A673 (cell line): ENCODE data around the gene ZNF670. TPM values are rescaled to one million over a fixed set of nuclear protein-coding genes. Genes with fewer than 3 reads are reported as not detected.
"Not testable (repeated sequence)": the region's sequence is repeated elsewhere in the genome, so short reads cannot be mapped to it uniquely, and the experiment has no call there.

Source experiments
- Bru-seq: library from RNA; stranded (reverse); fragments of 400-500 nt; gene quantifications from one replicate; lab custom pipeline; 2021; lab: Mats Ljungman, UMichigan
- BruChase-seq, 2 experiments: library from RNA; stranded (reverse); fragments of 400-500 nt; gene quantifications; one replicate each; lab custom pipeline; 2021; lab: Mats Ljungman, UMichigan
- BruUV-seq: library from RNA; stranded (reverse); fragments of 400-500 nt; replicated peaks from 2 replicates; lab custom pipeline; 2021; lab: Mats Ljungman, UMichigan
- CTCF ChIA-PET: fragments of 300-600 bp; sonication (Branson Sonifier 250); formaldehyde crosslinking; loops from one replicate; lab custom pipeline; 2022; ENCODE audit warnings: antibody characterized with exemption; lab: Charles Lee
- POLR2A ChIA-PET: fragments of 300-600 bp; sonication (Branson Sonifier 250); formaldehyde crosslinking; loops from one replicate; lab custom pipeline; 2022; ENCODE audit warnings: antibody characterized with exemption; ENCODE audit not compliant: low non-redundant PET; lab: Charles Lee
- DNase-seq: peaks from one replicate; pipeline ENCODE4 v3.0.0-alpha.2; 2015; ENCODE audit warnings: low spot score
- H3K27ac ChIP-seq: fragments of 200-600 bp; sonication (generic); 2 replicates; pipeline ENCODE4 v1.5.1; 2016; ENCODE audit warnings: mixed run types, low read depth, mild to moderate bottlenecking, mixed read lengths, antibody characterized with exemption, low read length; ENCODE audit not compliant: poor library complexity, severe bottlenecking
- H3K27me3 ChIP-seq: fragments of 200-600 bp; sonication (generic); replicated peaks from 2 replicates; pipeline ENCODE4 v1.6.1; 2017; ENCODE audit warnings: mixed run types, low read depth, mild to moderate bottlenecking, mixed read lengths, antibody characterized with exemption, low read length; ENCODE audit not compliant: insufficient read depth, poor library complexity
- H3K36me3 ChIP-seq: fragments of 200-600 bp; sonication (generic); 2 replicates; pipeline ENCODE4 v1.6.1; 2016; ENCODE audit warnings: mixed run types, mild to moderate bottlenecking, mixed read lengths, antibody characterized with exemption, low read length; ENCODE audit not compliant: insufficient read depth, poor library complexity, severe bottlenecking
- H3K4me1 ChIP-seq: fragments of 200-600 bp; sonication (generic); 2 replicates; pipeline ENCODE4 v1.6.1; 2017; ENCODE audit warnings: mixed run types, mild to moderate bottlenecking, mixed read lengths, antibody characterized with exemption, low read length; ENCODE audit not compliant: insufficient read depth, poor library complexity, severe bottlenecking
- H3K4me3 ChIP-seq: fragments of 200-600 bp; sonication (generic); 2 replicates; pipeline ENCODE4 v1.5.1; 2016; ENCODE audit warnings: low read depth, mixed run types, mild to moderate bottlenecking, mixed read lengths, low read length; ENCODE audit not compliant: poor library complexity, severe bottlenecking
- H3K9me3 ChIP-seq: fragments of 200-600 bp; sonication (generic); 2 replicates; pipeline ENCODE4 v1.6.1; 2016; ENCODE audit warnings: mixed run types, low read depth, mild to moderate bottlenecking, mixed read lengths, antibody characterized with exemption, low read length; ENCODE audit not compliant: poor library complexity, severe bottlenecking
- CTCF ChIP-seq: fragments of 300-800, 200-600 bp; sonication (generic); conservative IDR thresholded peaks from 2 replicates; pipeline ENCODE4 v1.5.1; 2017; ENCODE audit warnings: low read depth, mild to moderate bottlenecking, antibody characterized with exemption, low read length, moderate library complexity, mixed read lengths
- EZH2 ChIP-seq: fragments of 200-600 bp; sonication (generic); IDR thresholded peaks from 2 replicates; pipeline ENCODE4 v1.6.1; 2017; ENCODE audit warnings: borderline replicate concordance, low read depth, mild to moderate bottlenecking, mixed read lengths, antibody characterized with exemption, low read length; ENCODE audit not compliant: poor library complexity, severe bottlenecking
- intact Hi-C: fragments of 100-400 bp; cut with micrococcal nuclease; formaldehyde crosslinking; loops from one replicate; pipeline ENCODE4 v1.10.0; 2022; ENCODE audit not compliant: unreplicated experiment
- long read RNA-seq: library from polyadenylated mRNA; stranded (forward); transcript quantifications from one replicate; pipeline ENCODE4 v2.0.0, GENCODE V29; 2022
- total RNA-seq: library from RNA; stranded (reverse); gene quantifications from 2 replicates; pipeline ENCODE4 v1.2.3, GENCODE V29; 2021

ZNF670 gene
- total RNA-seq (5.9 and 6.5 TPM in 2 replicates), Bru-seq, nascent RNA (percentile 80 among the genes with signal in this experiment), BruChase-seq, experiment 1, labeled RNA remaining after a 2-hour chase (percentile 91 among the genes with signal in this experiment), BruChase-seq, experiment 2, labeled RNA remaining after a 6-hour chase (percentile 66 among the genes with signal in this experiment)
- long read RNA-seq, transcript ZNF670-201 (4 exons, 1,994 nt): major isoform, 18 of 24 reads
- long read RNA-seq, partial matches to known transcripts: 0 of 24 reads
- long read RNA-seq, other reads (novel, unspliced or antisense): 6 of 24 reads

GRCh38 chr1:247078258-247079140 is at the start of gene ZNF670:
Gene ZNF670, minus strand, starts transcription at chr1:247078811. Its CDS starts 215 bp downstream, at chr1:247078596.
- TF ChIP-seq CTCF (no peak), EZH2 (no peak)
- POLR2A ChIA-PET: no interaction called here
- intact Hi-C loops: no loop called here
- peak; percentile 98 for DNase-seq
- CTCF ChIA-PET: no interaction called here
- H3K4me1 ChIP-seq: no peaks in the 10 kb centered on the region
- peak within 1 kb of the TSS; percentile 81 for H3K27ac ChIP-seq
- peaks cover 3% of the 10 kb centered on the region for H3K9me3 ChIP-seq
- peaks cover 5% of the 10 kb centered on the region for H3K36me3 ChIP-seq
- H3K27me3 ChIP-seq: no peaks in the 10 kb centered on the region
- H3K4me3 ChIP-seq: peak within 1 kb of the TSS; percentile 83
- BruUV-seq: no TSS peak

GRCh38 chr1:247127519-247128282 is 49.1 kb upstream of the ZNF670 start:
- Histone ChIP-seq H3K4me3 (peak overlapping the region; percentile 19), H3K9me3 (peaks cover 17% of the 10 kb centered on the region), H3K36me3 (peaks cover 17% of the 10 kb centered on the region)
- H3K27ac ChIP-seq, H3K27me3 ChIP-seq, BruUV-seq, DNase-seq, H3K4me1 ChIP-seq, CTCF ChIA-PET, POLR2A ChIA-PET: not testable (repeated sequence)
- intact Hi-C loops: loop anchor here (2.0 kb wide), 1 partner anchor 41 kb away; no protein-coding TSS in a partner anchor

GRCh38 chr1:247126601-247127000 is 48.0 kb upstream of the ZNF670 start:
- Histone ChIP-seq H3K36me3 (peaks cover 10% of the 10 kb centered on the region), H3K9me3 (peaks cover 14% of the 10 kb centered on the region)
- H3K4me1 ChIP-seq, DNase-seq, H3K27ac ChIP-seq, H3K27me3 ChIP-seq, CTCF ChIA-PET, intact Hi-C loops, POLR2A ChIA-PET, BruUV-seq, H3K4me3 ChIP-seq: not testable (repeated sequence)

GRCh38 chr1:247126166-247126565 is 47.6 kb upstream of the ZNF670 start:
- POLR2A ChIA-PET, H3K27ac ChIP-seq, BruUV-seq, intact Hi-C loops, H3K36me3 ChIP-seq, CTCF ChIA-PET, H3K9me3 ChIP-seq, DNase-seq, H3K4me1 ChIP-seq, H3K27me3 ChIP-seq, H3K4me3 ChIP-seq: not testable (repeated sequence)
